Measurements from ENCODE around the gene HMGCL. TPM values are rescaled to one million over a fixed set of nuclear protein-coding genes. Genes with fewer than 3 reads are reported as not detected.
"Not testable (repeated sequence)": the region's sequence is repeated elsewhere in the genome, so short reads cannot be mapped to it uniquely, and the experiment has no call there.

HMGCL gene
- total RNA-seq, 1 donor from 2014 or later = 57.6 TPM

DNA sequence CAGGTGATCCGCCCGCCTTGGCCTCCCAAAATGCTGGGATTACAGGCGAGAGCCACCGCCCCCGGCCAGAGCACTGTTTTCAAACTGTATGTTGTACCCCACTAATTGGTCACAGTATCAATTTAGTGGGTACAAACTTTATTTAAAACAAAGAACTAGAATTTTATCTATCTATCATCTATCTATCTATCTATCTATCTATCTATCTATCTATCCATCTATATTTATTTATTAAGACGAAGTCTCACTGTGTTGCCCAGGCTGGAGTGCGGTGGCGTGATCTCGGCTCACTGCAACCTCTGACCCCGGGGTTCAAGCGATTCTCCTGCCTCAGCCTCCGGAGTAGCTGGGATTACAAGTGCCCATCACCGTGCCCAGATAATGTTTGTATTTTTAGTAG is 1.4 kb upstream of the HMGCL start:
- not testable (repeated sequence) for DNase-seq (ENCODE audit: low spot score)

DNA sequence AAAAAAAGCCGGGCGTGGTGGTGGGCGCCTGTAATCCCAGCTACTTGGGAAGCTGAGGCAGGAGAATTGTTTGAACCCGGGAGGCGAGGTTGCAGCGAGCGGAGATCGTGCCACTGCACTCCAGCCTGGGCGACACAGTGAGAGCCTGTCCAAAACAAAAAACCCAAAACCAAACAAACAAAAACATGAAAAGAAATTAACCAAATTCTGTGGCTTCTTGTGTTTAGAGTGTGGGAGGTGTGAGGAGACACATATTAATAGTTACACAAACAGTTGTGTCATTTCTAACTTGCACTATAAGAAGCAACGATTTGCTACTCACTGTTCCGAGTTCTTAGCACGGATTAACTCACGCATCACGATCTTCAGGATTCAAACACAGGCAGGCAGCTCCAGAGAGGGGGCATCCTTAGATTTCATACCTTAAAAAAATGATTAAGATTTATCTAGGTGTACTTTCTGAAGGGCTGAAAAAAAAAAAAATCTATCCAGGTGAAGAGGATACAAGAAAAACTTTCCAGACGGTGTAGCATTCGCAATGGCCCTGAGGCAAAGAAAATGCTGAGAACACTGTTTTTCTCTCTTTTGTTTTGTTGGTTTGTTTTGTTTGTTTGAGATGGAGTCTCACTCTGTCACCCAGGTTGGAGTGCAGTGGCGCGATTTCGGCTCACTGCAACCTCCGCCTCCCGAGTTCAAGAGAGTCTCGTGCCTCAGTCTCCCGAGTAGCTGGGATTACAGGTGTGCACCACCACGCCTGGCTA is 713 bp upstream of the HMGCL start:
- DNase-seq (ENCODE audit: low spot score) = no peak

DNA sequence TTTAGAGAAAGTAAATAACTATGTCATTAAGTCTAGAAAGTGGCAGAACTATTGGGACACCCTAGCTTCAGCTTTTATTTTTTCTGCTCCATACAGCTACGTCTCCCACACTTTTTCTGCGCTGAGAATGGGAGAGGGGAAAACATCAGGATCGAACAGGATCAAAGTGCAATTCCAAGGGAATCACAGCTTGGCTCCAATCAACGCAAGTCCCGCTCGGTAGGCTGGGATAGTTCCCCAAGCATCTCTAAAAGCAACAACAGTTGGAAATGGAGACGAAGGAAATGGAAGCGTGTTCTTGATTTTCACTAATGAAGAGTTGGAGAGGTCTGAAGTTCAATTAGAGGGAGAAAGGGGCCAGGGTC is 536 bp downstream of the HMGCL start:
- DNase-seq (ENCODE audit: low spot score) = no peak

DNA sequence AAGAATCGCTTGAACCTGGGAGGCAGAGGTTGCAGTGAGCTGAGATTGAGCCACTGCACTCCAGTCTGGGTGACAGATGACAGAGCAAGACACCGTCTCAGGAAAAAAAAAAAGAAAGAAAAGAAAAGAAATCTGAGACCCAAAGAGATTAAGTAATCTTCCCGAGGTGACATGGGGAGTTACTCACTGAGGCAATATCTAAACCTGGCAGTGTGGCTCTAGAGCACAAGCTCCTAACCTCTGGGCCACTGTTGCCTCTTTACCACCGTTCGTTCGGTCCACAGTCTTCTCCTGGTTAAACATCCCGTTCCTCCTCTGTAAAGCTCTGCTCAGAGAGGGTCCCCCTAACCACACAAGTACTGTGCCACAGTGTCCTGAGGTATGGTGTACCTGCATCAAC is 1.5 kb downstream of the HMGCL start:
- DNase-seq (ENCODE audit: low spot score) = no peak

DNA sequence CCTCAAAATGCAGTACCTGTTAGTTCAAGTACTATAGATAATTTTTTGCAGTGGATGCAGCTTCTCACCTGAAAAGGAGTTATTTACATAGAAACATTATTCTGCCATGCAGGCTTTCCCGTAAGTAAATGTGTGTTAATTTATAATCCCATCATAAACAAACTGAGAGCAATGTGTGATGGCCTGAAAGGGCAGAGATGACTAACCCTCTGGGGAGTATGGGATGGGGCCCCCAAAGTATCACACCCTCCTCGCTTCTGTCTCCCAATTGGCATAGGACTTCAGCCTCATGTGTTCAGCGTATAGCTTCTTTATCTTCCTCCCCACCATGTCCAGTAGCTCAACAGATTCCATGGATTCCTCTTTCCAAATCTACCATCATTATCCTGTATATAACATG is 7.6 kb downstream of the HMGCL start:
- no peak for DNase-seq (ENCODE audit: low spot score)

DNA sequence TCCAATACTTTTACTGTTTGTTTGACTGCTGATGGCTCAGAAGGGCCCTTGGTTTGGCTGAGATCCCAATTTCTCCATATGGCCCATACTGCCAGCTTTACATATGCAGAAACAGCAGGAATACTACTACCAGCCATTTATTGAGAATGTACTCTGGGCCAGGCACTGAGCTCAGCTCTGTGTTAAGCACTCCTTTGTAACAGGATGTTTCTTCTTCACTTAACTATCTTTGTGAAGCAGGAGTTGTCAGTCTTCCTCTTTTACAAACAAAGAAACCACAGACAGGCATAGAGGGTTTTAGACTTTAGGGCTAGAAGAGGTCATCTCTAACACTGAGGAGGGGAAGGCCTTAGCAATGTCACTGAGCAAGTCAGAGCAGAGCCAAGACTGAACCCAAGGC is 8.3 kb downstream of the HMGCL start:
- DNase-seq (ENCODE audit: low spot score) = no peak

DNA sequence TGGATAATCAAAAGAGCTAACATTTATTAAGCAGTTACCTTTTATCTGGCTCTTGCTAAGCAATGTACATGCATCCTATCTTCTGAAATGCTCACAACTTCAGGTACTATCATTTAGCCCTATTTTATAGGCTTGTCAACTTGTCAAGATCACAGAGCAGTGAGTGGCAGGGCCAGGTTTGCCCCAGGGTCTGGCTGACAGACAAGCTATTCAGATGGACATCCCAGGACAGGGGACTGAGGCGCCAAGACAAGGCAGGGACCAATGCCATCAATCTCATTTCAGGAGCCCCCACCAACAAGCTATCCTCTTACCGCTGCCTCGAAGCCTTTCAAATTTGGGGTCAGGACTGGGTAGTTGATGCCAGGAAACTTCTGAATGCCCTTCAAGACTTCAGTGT is 8.9 kb downstream of the HMGCL start:
- DNase-seq (ENCODE audit: low spot score) = no peak

DNA sequence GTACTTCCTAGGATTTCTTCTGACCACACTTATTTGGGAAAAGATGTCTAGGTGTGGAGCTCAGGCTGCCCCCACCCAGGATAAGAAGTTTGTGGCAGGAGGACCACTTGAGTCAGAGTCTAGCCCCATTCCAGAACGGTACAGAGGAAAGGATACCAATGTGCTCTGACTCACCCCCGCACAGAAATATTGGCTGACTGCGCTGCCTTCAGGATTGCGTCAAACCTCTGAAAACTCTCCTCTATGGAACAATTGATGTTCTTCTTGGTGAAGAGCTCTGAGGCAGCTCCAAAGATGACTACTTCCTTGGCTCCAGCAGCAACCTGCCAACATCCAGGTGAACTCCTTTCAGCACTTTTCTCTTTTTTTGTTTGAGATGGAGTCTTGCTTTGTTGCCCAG is 11.2 kb downstream of the HMGCL start:
- no peak for DNase-seq (ENCODE audit: low spot score)

DNA sequence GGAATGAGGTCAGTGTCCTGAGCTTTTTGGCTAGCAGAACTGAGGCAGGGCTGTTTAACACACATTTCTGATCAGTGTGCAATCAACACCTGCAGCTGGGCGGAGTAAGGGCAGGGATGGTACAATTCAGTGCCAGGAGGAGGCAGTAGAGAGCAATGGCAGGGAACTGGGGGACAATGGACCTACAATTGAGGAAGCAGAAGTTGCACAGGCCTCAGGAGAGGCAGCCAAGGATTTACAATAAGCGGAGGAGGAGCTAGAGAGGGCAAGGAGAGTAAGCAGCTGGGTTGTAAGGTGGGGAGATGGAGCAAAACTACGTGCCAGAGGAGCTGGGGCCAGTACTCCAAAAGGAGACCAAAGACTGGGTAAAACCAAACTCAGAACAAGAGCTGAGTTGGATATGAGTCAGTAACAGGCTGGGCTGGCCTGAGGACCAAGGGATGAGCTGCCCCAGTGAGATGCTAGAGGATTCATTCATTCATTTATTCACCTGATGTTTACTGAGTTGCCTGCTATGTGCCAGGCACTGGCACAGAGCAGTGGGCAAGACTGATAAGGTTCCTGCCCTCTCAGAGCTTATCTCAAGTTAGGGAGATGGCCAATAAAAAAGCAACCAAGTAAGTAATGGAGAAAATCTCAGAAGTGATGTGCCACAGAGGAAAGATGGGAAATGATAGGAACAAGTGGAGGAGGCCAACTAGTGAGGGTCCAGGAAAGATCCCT is 14.2 kb downstream of the HMGCL start:
- DNase-seq (ENCODE audit: low spot score) = peak; percentile 51

DNA sequence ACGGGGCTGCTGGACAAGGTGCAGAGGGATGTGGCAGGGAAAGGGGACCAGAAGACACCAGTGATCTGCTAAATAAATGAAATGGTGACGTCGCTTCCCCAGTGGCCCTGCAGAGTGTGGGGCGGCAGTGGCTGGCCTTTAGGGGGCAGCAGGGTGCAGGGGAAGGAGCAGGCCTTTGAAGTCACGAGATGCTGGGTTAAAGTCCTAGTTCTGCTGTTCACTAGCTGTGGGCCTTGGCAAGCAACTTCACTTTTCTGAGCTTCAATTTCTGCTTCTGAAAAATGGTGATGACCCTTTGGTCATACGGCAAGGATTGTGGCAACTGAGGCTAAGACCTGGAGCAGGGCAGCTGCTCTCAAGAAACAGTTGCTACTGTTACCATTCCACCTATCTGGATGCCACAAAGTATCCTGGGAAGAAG is 15.5 kb downstream of the HMGCL start:
- peak; percentile 80 for DNase-seq (ENCODE audit: low spot score)

DNA sequence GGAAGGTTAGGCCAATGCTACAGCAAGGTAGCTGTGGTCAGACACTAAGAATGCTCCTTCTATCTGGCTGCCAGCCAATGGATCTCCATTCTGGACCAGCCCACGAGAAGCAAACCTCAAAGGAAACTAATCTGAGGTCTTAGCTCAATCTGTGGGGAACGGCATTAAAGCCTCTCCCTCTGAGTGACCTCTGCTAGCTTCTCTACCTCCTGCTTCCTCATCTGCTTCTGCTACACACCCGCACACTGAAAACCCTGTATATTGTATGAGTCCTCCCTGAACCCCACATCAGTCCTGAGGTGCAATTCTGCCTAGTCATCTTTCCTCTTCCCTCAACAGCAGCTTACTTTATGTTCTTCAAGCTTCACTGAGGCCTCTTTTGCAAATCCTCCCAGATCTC is 17.8 kb downstream of the HMGCL start:
- DNase-seq (ENCODE audit: low spot score) = no peak

DNA sequence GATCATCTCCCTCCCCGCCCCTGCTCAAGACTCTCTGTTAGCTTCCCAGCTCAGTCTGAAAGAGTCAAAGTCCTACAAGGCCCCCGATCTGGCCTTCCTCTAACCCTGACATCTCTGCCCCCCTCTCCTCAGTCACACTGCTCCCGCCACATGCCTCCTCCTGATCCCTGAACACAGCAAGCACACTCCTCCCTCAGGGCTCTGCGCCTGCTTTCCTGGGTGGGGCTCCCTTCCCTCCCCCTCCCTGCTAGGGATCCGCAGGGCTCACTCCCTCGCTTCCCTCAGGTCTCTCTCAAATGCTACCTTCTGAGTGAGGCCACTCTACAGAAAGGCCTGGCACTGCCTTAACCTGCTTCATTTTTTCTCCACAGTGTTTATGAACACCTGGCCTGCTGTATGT is 18.9 kb downstream of the HMGCL start:
- no peak for DNase-seq (ENCODE audit: low spot score)

DNA sequence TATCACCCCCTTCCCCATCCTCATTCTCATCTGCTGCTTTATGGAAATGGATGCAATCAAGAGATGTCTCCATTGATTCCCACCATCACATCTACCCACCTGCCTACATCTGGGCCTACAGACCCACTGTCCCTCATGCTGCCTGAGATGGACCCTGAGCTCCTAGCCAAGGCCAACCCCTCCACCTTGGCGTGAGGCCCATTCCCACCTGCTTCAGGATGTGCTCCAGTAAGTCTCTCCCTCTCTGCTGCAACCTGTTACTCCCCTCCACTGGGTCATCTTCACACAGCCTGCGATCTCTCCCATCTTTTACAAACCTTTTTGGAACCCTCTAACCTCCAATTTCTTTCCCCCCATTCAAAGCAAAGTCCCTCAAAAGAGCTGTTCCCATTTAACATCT is 20.2 kb downstream of the HMGCL start:
- DNase-seq (ENCODE audit: low spot score) = no peak

DNA sequence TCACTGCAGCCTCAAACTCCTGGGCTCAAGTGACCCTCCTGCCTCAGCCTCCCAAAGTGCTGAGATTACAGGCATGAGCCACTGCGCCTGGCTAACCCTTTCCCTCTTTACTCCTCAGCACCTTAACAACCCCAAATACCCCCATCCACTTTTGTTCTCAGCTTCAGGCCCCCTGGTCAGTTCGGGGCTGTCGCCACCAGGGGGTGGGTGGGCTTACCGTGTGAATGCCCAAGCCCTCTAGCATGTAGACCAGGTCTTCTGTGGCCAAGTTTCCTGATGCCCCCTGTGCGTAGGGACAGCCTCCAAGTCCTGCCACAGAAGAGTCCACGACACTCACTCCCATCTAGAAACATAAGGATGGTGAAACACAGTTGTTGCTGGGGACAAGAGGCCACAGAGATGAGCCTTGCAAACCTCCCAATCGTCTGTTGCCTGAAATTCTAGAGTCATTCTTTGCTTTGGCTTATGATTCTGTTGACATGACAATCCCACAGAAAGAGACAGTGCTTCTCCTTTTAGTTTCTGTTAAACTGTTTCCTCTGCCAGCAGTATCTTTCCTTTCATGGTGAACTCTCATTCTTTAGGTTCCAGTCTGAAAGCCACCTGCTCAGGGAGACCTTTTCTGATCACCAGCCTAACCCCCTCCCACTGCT is 20.9 kb downstream of the HMGCL start:
- no peak for DNase-seq (ENCODE audit: low spot score)

DNA sequence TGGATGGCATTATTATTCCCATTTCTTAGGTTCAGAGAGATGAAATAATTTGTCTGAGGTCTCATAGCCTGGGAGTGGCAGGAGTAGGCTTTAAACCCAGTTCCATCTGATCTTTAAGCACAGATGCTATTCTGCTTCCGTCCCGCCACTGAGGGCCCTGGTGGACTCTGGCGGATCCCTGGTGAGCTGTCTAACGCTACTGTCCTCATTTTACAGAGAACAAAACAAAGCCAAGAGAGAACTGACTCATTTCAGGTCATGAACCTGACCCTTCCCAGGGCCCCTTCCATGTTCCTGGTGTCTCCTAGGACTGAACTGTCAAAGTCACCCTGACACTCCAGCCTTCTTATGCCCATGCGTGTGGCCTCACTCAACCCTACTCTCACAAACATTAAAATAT is 21.6 kb downstream of the HMGCL start:
- DNase-seq (ENCODE audit: low spot score) = no peak

DNA sequence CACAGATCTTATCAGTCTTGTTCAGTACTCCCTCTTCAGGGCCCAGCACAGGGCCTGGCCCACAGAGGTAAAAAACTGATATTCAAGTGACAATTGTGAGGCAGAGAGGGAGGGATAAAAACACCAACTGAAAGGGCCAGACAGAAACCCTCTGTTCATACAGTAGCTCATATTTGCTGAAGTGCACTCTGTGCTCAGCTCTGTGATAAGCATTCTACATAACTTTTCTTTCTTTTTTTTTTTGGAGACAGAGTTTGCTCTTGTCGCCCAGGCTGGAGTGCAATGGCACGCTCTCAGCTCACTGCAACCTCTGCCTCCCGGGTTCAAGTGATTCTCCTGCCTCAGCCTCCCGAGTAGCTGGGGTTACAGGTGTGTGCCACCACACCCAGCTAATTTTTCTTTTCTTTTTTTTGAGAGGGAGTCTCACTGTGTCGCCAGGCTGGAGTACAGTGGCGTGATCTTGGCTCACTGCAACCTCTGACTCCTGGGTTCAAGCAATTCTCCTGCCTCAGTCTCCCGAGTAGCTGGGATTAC is 22.4 kb downstream of the HMGCL start:
- not testable (repeated sequence) for DNase-seq (ENCODE audit: low spot score)

DNA sequence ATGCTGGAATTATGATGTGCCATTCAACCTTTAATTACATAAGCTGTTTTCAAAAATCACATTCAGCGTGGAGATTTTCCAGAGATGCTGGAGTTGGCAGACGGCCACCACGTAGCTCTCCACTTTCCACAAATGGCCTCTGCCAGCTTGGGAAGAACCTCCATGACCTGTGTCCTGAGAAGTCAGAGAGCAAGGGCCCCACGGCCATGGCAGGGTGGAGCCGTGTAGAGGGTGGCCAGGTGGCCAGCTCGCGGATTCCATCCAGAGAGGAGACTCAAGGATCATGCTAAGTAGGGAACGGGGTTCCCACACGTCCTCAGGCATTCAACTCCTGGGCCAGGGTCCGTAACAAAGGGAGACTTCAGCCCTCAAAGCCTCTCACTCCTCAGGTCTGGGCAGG is 23.4 kb downstream of the HMGCL start:
- no peak for DNase-seq (ENCODE audit: low spot score)

DNA sequence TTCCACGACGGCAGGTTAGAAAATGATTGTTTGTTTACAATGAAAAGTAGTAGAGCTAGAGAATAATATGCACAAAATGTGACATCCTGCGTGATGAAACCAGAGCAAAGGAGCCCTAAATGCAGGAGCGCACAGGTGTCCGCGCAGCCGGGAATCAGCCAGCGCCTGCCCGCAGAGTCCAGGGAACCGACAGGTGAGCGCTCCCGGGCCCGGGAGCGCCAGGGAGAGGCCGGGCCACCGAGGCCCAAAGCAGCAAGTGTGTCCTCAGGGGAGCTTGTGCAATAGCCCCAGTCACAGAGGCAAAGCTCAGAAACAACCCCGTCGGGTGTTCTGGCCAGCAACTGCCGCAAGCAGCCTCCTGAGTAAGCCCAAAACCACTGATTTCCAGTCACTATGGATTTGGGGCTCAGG is 23.9 kb downstream of the HMGCL start:
- DNase-seq (ENCODE audit: low spot score) = no peak

DNA sequence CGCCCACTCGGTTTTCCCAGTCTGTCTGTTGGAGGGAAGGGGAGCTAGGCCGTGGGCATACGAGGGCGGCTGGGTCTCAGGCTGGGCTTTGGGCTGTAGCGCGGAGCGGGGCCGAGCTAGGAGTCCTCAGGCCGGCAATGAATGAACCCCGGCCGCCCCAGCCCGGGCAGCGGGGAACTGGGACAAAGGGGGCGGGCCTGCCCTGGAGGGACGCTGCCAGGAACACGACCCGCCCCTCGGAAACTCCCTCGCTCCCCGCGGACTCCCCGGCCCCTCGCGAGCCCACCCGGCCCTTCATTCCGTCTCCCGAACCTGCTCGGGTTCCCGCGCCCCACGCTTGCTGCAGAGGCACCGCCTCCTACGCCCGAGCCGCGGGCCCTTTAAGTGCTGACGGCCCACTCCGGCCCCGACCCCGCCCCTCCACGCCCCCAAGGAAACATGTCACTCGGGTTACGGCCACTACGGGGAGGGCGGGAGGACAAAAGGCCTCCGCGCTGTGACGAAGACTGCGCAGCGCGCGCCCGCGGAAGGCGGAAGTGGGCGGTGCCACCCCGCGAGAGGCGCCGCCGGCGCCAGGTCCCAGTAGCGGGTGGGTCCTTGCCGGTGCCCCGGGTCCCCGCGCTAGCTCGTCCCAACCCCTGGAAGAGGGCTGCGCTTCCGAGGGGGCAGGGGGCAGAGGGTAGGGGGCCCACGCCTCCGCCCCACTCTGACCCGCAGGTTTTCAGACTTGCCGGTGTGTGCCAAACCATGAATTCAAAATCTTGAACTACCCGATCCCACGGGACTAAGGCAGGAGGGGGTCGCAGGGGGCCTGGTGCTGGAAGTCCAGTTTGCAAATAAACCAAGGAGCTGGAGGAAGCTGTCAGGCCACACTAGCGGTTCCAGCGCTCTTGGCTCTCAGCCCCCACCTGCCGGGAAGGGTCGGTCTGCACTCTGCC is 24.6 kb downstream of the HMGCL start, which contains the start of gene GALE:
Gene GALE, minus strand, starts transcription at position 355 of the 938 bp plus-strand sequence. CDS start 1,747 bp downstream, outside the sequence.
- peak; percentile 97 for DNase-seq (ENCODE audit: low spot score)

DNA sequence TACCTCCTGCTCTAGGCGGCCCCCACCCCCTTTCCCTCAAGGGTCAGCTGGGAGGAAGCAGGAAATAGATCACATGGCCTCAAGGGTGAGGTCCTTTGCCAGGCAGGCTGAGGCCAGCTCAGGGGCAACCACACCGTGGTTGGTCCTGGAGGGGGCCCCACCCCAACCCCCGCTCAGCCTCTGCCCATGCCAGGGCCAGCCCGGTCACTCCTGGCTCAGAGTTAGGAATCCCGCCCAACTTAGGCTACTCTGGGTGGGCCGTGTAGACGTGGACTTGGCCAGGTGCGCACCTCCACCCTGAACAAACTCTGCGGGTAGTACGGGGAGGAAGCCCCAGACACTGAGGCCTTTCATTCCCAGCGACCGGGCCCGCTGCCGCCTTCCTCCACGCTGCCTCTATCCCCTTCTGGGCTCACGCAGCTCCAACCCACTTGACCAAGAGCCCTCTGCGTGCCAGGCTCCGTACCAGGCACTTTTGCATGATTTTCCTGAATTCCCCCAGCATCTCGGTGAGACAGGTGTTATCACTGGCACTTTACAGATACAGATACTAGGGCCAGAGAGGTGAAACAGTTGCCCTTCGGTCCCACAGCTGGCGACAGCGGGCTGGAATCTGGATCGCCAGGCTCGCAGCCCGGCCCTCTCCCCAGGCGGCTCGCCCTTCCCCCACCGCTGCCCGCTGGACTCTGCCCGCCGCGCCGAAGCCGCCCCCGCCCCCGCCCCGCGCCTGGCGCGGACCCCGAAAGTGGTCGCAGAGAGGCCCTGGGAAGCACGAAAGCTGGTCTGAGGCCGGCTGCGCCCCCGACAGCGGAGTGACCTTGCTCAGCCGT is 25.4 kb downstream of the HMGCL start:
- DNase-seq (ENCODE audit: low spot score) = peak; percentile 88

DNA sequence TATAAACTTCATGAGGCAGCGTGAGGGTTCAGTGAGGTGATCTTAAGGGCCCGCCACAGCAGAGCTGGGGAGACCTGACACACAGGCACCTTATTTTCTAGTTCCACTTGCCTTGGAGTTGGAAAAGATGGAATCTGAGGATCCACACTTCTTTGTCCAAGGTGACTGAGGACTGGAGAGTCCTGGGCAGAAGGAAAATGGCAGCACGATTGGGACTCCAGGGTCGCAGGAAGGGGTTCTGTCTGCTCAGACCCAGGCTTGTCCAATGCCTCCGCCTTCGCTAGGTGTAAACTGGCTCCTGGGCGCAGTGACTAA is 26.0 kb downstream of the HMGCL start:
- no peak for DNase-seq (ENCODE audit: low spot score)
